Karpas-422 (cell line): Measurements from ENCODE around the gene CYSLTR2. TPM values are rescaled to one million over a fixed set of nuclear protein-coding genes. Genes with fewer than 3 reads are reported as not detected.

Source experiments
- DNase-seq: peaks from one replicate; pipeline ENCODE4 v3.0.0-alpha.2; 2015
- H2AFZ ChIP-seq: fragments of 200-600 bp; sonication (generic); 2 replicates; pipeline ENCODE4 v1.6.1; 2014; ENCODE audit warnings: antibody characterized with exemption, low read length, mixed read lengths
- H3K27ac ChIP-seq: fragments of 200-600 bp; sonication (generic); 2 replicates; pipeline ENCODE4 v1.5.1; 2014; ENCODE audit warnings: mild to moderate bottlenecking, low read length, moderate library complexity
- H3K27me3 ChIP-seq: fragments of 200-600 bp; sonication (generic); 2 replicates; pipeline ENCODE4 v1.6.1; 2014; ENCODE audit warnings: low read length, mixed read lengths
- H3K36me3 ChIP-seq: fragments of 200-600 bp; sonication (generic); 2 replicates; pipeline ENCODE4 v1.6.1; 2014; ENCODE audit warnings: low read length, mixed read lengths; ENCODE audit not compliant: insufficient read depth
- H3K4me1 ChIP-seq: fragments of 200-600 bp; sonication (generic); 2 replicates; pipeline ENCODE4 v1.6.1; 2014; ENCODE audit warnings: mild to moderate bottlenecking, low read length, mixed read lengths
- H3K4me2 ChIP-seq: fragments of 200-600 bp; sonication (generic); 2 replicates; pipeline ENCODE4 v1.6.1; 2014; ENCODE audit warnings: low read length, low read depth, mild to moderate bottlenecking; ENCODE audit not compliant: poor library complexity, severe bottlenecking
- H3K4me3 ChIP-seq: fragments of 200-600 bp; sonication (generic); 2 replicates; pipeline ENCODE4 v1.5.1; 2014; ENCODE audit warnings: mild to moderate bottlenecking, antibody characterized with exemption, low read length, mixed read lengths
- H3K79me2 ChIP-seq: fragments of 200-600 bp; sonication (generic); 2 replicates; pipeline ENCODE4 v1.6.1; 2014; ENCODE audit warnings: mild to moderate bottlenecking, low read length, mixed read lengths
- H3K9ac ChIP-seq: fragments of 200-600 bp; sonication (generic); 2 replicates; pipeline ENCODE4 v1.6.0; 2014; ENCODE audit warnings: low read length
- H3K9me2 ChIP-seq: fragments of 200-600 bp; sonication (generic), shearing (Covaris generic); replicated peaks from 2 replicates; pipeline ENCODE4 v1.6.0; 2014; ENCODE audit warnings: mild to moderate bottlenecking, low read length, moderate library complexity; ENCODE audit not compliant: insufficient read depth
- H3K9me3 ChIP-seq: fragments of 300-700, 200-600 bp; sonication (generic); 2 replicates; pipeline ENCODE4 v1.6.1; 2014; ENCODE audit warnings: low read length, mixed read lengths
- H4K20me1 ChIP-seq: fragments of 200-600 bp; sonication (generic); 2 replicates; pipeline ENCODE4 v1.6.1; 2014; ENCODE audit warnings: mild to moderate bottlenecking, antibody characterized with exemption, low read length, low read depth; ENCODE audit not compliant: insufficient read depth
- total RNA-seq: library from RNA; depleted of rRNA; stranded (reverse); fragments of >200 nt; shearing (Covaris generic); gene quantifications from 2 replicates; pipeline ENCODE4 v1.2.3, GENCODE V29; 2014; ENCODE audit warnings: low replicate concordance

Gene CYSLTR2
- total RNA-seq, 1 experiment from 2014 or later: not detected

- no peak overlapping the region for H3K4me3 ChIP-seq
- DNase-seq: no peak
- H3K4me1 ChIP-seq: peaks cover 17% of the 10 kb centered on the region
These were observed 84.0 kb downstream of the CYSLTR2 start for GRCh38 chr13:48737689-48738088.

DNA sequence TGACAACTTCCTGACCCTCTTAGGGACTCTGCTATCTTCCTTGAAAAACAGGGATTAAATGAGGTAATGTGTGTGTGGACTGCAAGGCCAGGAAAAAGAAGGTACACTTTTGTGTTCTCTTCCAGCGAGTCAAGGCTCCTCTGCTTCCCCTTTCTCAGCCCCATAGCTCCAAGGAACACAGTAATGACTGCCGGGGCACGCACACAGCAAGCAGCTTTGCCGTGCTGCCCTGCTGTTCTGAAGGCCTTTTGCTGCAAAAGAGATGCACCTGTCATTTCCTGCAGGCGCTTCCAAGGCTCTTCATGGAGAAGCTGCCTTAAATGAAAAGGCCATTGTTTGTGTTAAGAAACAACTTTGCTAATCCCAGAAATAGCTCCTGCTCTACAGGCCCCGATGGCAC is 84.6 kb downstream of the CYSLTR2 start:
- no peaks in the 10 kb centered on the region for H3K9me3 ChIP-seq

More at GRCh38 chr13:48737689-48738088, 84.0 kb downstream of the CYSLTR2 start:
- Histone ChIP-seq H3K79me2 (no peaks in the 10 kb centered on the region), H3K27me3 (no peaks in the 10 kb centered on the region), H4K20me1 (no peaks in the 10 kb centered on the region), H3K36me3 (no peaks in the 10 kb centered on the region), H3K27ac (no peak overlapping the region), H3K4me2 (no peak overlapping the region), H3K9ac (no peak overlapping the region), H3K9me3 (no peaks in the 10 kb centered on the region), H3K9me2 (no peaks in the 10 kb centered on the region), H2AFZ (no peak overlapping the region)

DNA sequence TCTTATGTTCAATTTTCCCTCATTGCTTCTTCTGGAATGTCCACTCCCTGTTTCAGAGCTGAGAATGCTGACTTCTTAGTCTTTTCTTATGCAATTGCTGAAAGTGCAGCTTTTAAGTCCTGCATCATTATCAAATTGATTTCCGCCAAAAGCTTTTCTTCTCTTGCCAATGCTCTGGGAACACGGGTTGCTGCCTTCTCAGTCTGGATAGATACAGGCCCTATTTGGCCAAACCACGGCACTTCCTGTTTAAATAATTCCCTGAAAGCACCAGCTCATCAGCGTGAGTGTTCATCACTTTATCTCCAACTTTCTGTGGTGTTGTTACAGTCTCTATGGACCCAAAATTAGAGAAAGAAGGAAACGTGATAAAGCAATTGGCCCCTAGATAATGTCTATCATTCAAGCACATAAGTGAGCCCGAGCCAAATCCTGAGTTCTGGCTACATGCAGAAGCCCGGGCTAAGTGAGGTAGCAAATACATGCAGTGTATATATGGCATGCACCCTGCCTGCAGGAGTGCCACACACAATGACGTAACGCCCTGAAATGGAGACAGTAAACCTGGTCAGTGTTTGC is 85.7 kb downstream of the CYSLTR2 start:
- Histone ChIP-seq H2AFZ (no peak overlapping the region), H3K27ac (no peak overlapping the region), H3K4me2 (no peak overlapping the region), H3K4me3 (no peak overlapping the region), H3K9me3 (no peaks in the 10 kb centered on the region), H3K36me3 (no peaks in the 10 kb centered on the region), H3K79me2 (no peaks in the 10 kb centered on the region), H3K4me1 (peaks cover 20% of the 10 kb centered on the region), H3K9me2 (no peaks in the 10 kb centered on the region), H4K20me1 (no peaks in the 10 kb centered on the region), H3K27me3 (no peaks in the 10 kb centered on the region), H3K9ac (no peak overlapping the region)
- no peak for DNase-seq

More for the DNA sequence above, 84.6 kb downstream of the CYSLTR2 start:
- Histone ChIP-seq H3K9me2 (no peaks in the 10 kb centered on the region), H3K9ac (no peak overlapping the region), H3K36me3 (no peaks in the 10 kb centered on the region), H3K27ac (no peak overlapping the region), H2AFZ (no peak overlapping the region), H3K4me1 (peaks cover 20% of the 10 kb centered on the region), H3K4me2 (no peak overlapping the region), H3K27me3 (no peaks in the 10 kb centered on the region), H3K79me2 (no peaks in the 10 kb centered on the region), H3K4me3 (no peak overlapping the region), H4K20me1 (no peaks in the 10 kb centered on the region)
- DNase-seq: no peak

GRCh38 chr13:48741377-48741776 is 87.6 kb downstream of the CYSLTR2 start:
- no peaks in the 10 kb centered on the region for H3K27me3 ChIP-seq
- no peaks in the 10 kb centered on the region for H3K36me3 ChIP-seq
- peaks cover 20% of the 10 kb centered on the region for H3K4me1 ChIP-seq
- no peak for DNase-seq
- H3K79me2 ChIP-seq: no peaks in the 10 kb centered on the region
- no peaks in the 10 kb centered on the region for H3K9me2 ChIP-seq
- no peak overlapping the region for H3K9ac ChIP-seq
- H3K27ac ChIP-seq: no peak overlapping the region
- no peaks in the 10 kb centered on the region for H4K20me1 ChIP-seq
- H2AFZ ChIP-seq: peak overlapping the region; percentile 9; the same call in 1 of the 2 replicates
- no peak overlapping the region for H3K4me2 ChIP-seq
- no peaks in the 10 kb centered on the region for H3K9me3 ChIP-seq
- H3K4me3 ChIP-seq: no peak overlapping the region

DNA sequence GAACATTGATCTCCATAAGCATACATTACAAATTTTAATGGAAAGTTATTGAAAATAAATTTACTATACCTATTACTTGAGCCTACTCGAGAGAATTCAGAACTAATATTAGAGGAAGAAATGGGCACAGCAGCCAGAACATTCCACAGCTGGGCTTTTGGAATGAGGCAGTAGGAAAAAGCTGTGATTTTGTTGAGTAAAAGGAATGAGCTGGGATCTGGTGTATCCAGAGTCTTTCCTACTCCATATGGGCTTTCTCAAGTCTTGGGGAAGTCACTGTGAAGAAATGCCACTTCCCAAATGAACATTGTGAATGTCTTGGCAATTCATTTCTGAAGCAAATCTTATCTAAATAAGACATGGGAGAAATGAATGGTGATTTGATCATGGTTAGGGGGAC is 93.1 kb downstream of the CYSLTR2 start:
- H3K9me2 ChIP-seq: no peaks in the 10 kb centered on the region
- no peak overlapping the region for H3K4me2 ChIP-seq
- no peaks in the 10 kb centered on the region for H4K20me1 ChIP-seq
- H3K27me3 ChIP-seq: no peaks in the 10 kb centered on the region
- no peak overlapping the region for H3K27ac ChIP-seq
- H3K36me3 ChIP-seq: no peaks in the 10 kb centered on the region
- H2AFZ ChIP-seq: no peak overlapping the region
- DNase-seq: no peak
- H3K79me2 ChIP-seq: no peaks in the 10 kb centered on the region
- H3K9me3 ChIP-seq: no peaks in the 10 kb centered on the region
- peaks cover 17% of the 10 kb centered on the region for H3K4me1 ChIP-seq
- no peak overlapping the region for H3K4me3 ChIP-seq
- H3K9ac ChIP-seq: no peak overlapping the region

DNA sequence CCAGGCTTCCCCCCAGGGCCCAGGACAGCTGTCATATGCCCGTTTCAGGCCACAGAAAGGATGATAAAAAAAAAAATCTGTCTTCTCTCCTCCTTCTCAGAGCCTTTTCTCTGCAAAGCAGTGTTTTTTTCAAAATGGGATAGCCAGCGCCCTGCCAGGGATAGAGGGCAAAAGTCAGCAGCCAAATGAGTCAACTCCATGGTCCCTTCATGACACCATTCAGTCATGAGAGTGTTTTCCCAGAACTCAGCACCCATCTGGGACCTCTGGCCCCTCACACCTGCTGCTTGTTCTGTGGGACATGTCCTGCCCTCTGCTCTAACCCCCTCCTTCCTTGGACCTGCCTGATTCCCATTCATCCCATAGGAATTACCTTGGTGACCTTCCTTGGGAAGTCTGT is 95.0 kb downstream of the CYSLTR2 start:
- H3K79me2 ChIP-seq: no peaks in the 10 kb centered on the region
- no peak overlapping the region for H3K9ac ChIP-seq
- H3K4me1 ChIP-seq: peaks cover 6% of the 10 kb centered on the region; the same call in 1 of the 2 replicates
- H3K9me3 ChIP-seq: no peaks in the 10 kb centered on the region
- H3K27me3 ChIP-seq: no peaks in the 10 kb centered on the region
- H3K27ac ChIP-seq: no peak overlapping the region
- no peaks in the 10 kb centered on the region for H3K36me3 ChIP-seq
- no peak for DNase-seq
- no peaks in the 10 kb centered on the region for H3K9me2 ChIP-seq
- H2AFZ ChIP-seq: no peak overlapping the region
- H3K4me3 ChIP-seq: no peak overlapping the region
- H4K20me1 ChIP-seq: no peaks in the 10 kb centered on the region
- H3K4me2 ChIP-seq: no peak overlapping the region

- H4K20me1 ChIP-seq: no peaks in the 10 kb centered on the region
- no peak overlapping the region for H2AFZ ChIP-seq
- no peaks in the 10 kb centered on the region for H3K9me3 ChIP-seq
- no peaks in the 10 kb centered on the region for H3K79me2 ChIP-seq
- no peaks in the 10 kb centered on the region for H3K9me2 ChIP-seq
- H3K4me3 ChIP-seq: no peak overlapping the region
- no peak overlapping the region for H3K9ac ChIP-seq
- no peak overlapping the region for H3K4me2 ChIP-seq
- H3K27ac ChIP-seq: no peak overlapping the region
- no peaks in the 10 kb centered on the region for H3K36me3 ChIP-seq
- H3K4me1 ChIP-seq: peaks cover 6% of the 10 kb centered on the region; the same call in 1 of the 2 replicates
- DNase-seq: no peak
- no peaks in the 10 kb centered on the region for H3K27me3 ChIP-seq
These were observed 95.4 kb downstream of the CYSLTR2 start for GRCh38 chr13:48749144-48749543.

DNA sequence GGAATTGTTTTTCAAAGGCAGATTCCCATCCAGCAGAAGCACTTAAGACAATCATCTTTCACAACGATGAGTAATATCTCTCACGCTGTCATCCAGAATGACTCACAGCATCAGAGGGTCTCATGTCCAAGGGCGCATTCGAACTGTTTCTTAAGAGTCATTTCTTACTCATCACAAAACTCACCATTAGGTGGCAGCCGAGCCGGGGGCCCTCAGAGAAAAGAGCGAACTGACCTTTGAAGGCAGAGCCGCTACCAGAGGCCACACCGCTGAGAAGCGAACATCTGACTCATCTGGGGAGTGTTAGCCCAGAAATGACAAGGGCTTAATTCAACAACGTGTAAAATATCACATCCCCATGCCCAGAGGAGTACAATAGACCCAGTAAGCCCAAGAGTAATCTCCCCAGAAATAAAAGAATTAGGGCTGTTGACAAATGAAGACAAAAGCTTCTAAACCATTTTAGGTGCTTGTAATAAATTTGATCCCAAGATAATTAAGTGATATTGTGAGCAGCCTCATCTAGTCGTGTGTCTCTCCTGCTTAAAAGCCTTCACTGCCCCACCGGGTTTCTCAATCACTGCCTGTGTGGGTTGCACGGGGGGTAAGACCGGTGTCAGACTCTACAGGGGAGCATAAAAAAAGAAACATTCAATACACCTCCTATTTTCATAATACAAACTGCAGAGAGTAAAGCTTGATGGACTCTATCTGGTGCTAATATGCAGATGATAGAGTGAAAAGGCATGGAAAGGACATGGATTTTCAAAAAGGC is 96.2 kb downstream of the CYSLTR2 start:
- no peaks in the 10 kb centered on the region for H4K20me1 ChIP-seq
- DNase-seq: peak; percentile 61
- H3K4me3 ChIP-seq: no peak overlapping the region
- no peak overlapping the region for H3K4me2 ChIP-seq
- H3K27me3 ChIP-seq: no peaks in the 10 kb centered on the region
- H3K9ac ChIP-seq: no peak overlapping the region
- H3K4me1 ChIP-seq: peaks cover 6% of the 10 kb centered on the region; the same call in 1 of the 2 replicates
- H3K9me3 ChIP-seq: no peaks in the 10 kb centered on the region
- H3K36me3 ChIP-seq: no peaks in the 10 kb centered on the region
- H3K9me2 ChIP-seq: no peaks in the 10 kb centered on the region
- no peaks in the 10 kb centered on the region for H3K79me2 ChIP-seq
- no peak overlapping the region for H3K27ac ChIP-seq
- H2AFZ ChIP-seq: no peak overlapping the region
